Measurements from ENCODE around the gene EEF1G.
A peak's percentile ranks its signal among the peaks of the same experiment; 100 is the strongest.

The EEF1G gene

DNA sequence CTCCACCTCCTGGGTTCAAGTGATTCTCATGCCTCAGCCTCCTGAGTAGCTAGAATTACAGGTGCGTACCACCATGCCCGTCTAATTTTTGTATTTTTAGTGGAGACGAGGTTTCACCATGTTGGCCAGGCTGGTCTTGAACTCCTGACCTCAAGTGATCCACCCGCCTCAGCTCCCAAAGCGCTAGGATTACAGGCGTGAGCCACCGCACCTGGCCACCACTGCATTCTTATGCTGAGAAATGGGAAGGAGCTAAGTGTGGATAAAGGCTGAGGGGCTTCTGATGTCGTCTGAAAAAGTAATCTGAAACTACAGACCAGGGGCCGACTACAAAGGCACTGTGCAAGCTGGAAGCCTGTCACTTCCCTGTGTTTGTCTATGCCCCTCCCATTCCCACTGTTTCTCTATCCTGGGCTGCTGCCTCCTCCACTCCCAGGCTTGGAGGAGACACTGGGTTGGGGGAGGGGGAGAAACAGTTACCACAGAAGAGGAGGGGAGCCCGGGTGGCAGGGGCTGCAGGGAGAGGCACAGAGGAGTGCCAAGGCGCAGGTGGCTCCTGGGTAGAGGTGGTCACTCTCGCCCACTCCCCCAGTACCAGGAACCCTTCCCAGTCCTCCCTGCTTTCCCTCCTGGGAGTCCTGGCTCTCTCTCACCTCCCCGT is 30.9 kb upstream of the EEF1G start:
- TF ChIP-seq MYC (IDR thresholded peaks at IDR 0.05; ENCODE audit: low read depth, low read length) (no peak), POLR2A (IDR thresholded peaks at IDR 0.05; ENCODE audit: extremely low read depth, insufficient read length) (no peak)
- TF ChIP-seq, protein P1, sequence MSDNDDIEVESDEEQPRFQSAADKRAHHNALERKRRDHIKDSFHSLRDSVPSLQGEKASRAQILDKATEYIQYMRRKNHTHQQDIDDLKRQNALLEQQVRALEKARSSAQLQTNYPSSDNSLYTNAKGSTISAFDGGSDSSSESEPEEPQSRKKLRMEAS (IDR thresholded peaks at IDR 0.05; ENCODE audit: low read depth, low read length), result no peak
- TF ChIP-seq, protein P2, sequence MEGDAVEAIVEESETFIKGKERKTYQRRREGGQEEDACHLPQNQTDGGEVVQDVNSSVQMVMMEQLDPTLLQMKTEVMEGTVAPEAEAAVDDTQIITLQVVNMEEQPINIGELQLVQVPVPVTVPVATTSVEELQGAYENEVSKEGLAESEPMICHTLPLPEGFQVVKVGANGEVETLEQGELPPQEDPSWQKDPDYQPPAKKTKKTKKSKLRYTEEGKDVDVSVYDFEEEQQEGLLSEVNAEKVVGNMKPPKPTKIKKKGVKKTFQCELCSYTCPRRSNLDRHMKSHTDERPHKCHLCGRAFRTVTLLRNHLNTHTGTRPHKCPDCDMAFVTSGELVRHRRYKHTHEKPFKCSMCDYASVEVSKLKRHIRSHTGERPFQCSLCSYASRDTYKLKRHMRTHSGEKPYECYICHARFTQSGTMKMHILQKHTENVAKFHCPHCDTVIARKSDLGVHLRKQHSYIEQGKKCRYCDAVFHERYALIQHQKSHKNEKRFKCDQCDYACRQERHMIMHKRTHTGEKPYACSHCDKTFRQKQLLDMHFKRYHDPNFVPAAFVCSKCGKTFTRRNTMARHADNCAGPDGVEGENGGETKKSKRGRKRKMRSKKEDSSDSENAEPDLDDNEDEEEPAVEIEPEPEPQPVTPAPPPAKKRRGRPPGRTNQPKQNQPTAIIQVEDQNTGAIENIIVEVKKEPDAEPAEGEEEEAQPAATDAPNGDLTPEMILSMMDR (IDR thresholded peaks at IDR 0.05; ENCODE audit: low read depth, low read length), result no peak
- no peak for DNase-seq (ENCODE audit: low read depth)
- no peak overlapping the region for H3K4me3 ChIP-seq (ENCODE audit: low read depth, low read length)

DNA sequence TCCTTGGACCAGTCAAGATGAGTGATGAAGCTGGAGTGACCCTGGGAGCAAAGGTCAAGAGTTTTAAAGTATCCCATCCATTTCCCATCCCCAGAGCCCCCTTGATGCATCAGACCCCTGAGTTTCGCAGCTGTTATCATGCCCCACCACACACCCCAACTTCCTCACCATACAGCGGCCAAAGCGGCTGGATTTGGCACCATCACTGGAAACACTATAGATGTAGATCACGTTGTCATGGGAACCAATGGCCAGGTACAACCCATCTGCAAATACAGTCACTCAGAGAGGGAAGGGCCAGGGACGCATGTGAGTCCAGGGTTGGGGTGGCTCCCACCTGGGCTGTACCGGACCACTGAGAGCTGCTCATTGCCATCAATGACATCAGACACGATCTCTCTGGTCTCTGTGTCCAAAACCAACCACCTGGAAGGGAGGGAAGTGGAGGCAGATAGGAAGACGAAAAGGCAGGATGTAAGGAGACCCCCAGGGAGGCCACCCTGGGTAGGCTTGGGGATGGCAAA is 30.1 kb upstream of the EEF1G start:
- no peak overlapping the region for H3K4me3 ChIP-seq (ENCODE audit: low read depth, low read length)
- no peak for DNase-seq (ENCODE audit: low read depth)
- TF ChIP-seq MYC (IDR thresholded peaks at IDR 0.05; ENCODE audit: low read depth, low read length), result no peak
- TF ChIP-seq POLR2A (IDR thresholded peaks at IDR 0.05; ENCODE audit: extremely low read depth, insufficient read length), result no peak
- TF ChIP-seq, protein P2 (IDR thresholded peaks at IDR 0.05; ENCODE audit: low read depth, low read length), result no peak

DNA sequence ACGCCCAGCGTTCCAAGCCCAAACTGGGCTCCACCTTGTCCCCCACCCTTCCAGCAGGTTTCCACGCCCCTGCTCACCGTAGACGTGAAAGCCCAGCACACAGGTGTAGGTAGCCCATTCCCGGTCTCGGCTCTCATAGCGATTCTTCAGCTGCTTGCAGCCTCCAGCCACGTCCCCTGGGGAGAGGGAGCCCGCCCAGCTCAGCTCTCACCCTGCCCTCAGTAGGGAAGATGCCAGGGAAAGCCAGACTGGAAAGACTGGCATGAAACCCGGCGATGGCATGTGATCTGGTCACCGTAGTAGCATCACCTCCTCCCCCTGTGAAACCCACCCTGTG is 29.3 kb upstream of the EEF1G start:
- DNase-seq (ENCODE audit: low read depth), result no peak
- TF ChIP-seq, protein P2 (IDR thresholded peaks at IDR 0.05; ENCODE audit: low read depth, low read length), result no peak
- no peak overlapping the region for H3K4me3 ChIP-seq (ENCODE audit: low read depth, low read length)

DNA sequence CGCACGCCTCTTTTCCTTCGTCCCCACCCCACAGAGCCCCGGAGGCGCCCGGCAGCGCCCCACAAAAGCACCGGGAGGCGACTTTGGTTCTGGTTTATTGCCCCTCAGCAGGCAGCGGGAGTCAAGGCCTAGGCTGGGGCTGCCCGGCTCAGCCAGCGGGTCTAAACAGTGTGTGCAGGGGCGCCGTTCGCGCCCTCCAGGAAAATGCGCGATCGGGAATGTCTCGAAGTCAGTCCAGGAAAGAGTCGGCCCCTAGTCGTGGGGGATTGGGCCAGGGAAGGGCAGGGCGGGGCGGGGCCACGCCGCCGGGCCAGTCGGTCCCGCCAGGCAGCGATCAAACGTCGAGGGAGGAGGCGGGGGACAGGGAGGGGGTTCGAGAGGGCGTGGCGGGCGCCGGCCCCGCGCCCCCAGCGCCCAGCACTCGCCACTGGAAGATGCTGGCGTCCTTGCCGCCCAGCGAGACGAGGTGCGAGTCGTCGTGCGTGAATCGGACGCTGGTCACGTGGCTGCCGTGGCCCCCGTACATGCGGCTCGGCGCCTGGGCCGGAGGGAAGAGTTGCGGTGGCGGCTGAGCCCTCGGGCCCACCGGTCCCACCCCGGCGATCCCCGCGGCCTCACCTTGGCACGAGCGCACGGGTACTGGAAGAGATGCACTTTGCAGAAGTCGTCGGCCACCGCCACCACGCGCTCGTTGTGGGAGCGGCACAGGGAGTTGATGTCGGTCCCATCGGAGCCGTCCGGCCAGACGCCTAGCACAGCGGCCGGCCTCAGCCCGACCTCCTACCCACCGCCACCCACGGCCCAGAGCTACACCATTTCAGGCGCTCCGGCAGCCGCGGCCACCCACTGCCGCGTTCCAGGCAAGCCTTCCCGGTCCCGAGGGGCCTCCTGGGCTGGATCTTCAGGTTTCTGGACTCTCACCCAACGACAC is 28.7 kb upstream of the EEF1G start:
- H3K4me3 ChIP-seq (ENCODE audit: low read depth, low read length), result peak overlapping the region; percentile 49
- TF ChIP-seq, protein P2 (IDR thresholded peaks at IDR 0.05; ENCODE audit: low read depth, low read length), result no peak
- TF ChIP-seq POLR2A (IDR thresholded peaks at IDR 0.05; ENCODE audit: extremely low read depth, insufficient read length) (no peak), MYC (IDR thresholded peaks at IDR 0.05; ENCODE audit: low read depth, low read length) (no peak)
- TF ChIP-seq, protein P1 (IDR thresholded peaks at IDR 0.05; ENCODE audit: low read depth, low read length), result no peak
- DNase-seq (ENCODE audit: low read depth), result no peak

DNA sequence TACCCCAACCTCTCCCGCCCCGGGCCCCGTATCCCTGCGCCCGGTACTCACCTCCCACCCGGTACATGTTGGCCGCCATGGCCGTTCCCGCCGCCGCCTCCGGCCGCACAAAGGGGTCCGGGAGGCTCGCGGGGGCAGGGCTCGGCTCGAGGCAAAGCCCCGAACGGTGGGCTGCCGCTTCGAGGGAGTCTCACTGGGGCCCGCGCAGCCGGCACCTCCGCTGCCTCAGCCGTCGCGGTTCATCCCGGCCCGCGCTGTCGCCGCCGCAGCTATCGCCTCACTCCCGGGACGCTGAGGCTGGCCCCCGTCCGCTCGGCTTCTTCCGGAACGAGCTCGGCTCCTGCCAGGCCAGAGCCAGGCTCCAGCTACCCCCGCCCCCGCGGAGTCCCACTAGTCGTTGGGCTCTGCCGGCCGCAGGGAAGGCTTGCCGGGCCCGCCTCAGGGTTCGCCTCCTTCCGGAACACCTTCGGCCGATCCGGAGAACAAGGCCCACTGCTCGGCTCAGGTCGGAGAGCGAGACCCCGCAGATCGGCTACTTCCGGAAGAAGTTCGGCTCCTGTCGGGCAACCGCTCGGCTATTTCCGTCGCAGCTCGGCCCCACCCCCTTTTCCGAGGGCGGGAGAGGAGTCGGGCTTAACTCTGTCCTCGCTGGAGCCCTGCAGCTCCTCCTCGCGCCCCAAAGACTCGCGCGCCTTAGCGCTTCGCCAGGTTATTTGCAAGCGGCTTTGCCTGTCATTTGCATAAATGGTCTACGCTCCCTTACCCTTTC is 27.9 kb upstream of the EEF1G start, which contains the start of gene MTA2:
Gene MTA2 (minus strand): TSS at position 494 of the 769 bp plus-strand sequence. CDS start 415 bp downstream, at position 79.
- peak; percentile 99 for DNase-seq (ENCODE audit: low read depth)
- H3K4me3 ChIP-seq (ENCODE audit: low read depth, low read length), result peak within 1 kb of the TSS; percentile 93
- TF ChIP-seq, protein P1 (IDR thresholded peaks at IDR 0.05; ENCODE audit: low read depth, low read length), result peak; percentile 74
- TF ChIP-seq, protein P2 (IDR thresholded peaks at IDR 0.05; ENCODE audit: low read depth, low read length), result no peak
- TF ChIP-seq MYC (IDR thresholded peaks at IDR 0.05; ENCODE audit: low read depth, low read length) (peak; percentile 34), POLR2A (IDR thresholded peaks at IDR 0.05; ENCODE audit: extremely low read depth, insufficient read length) (peak; percentile 65)
